ENCODE data around the gene ABCA8. TPM values are rescaled to one million over a fixed set of nuclear protein-coding genes. Genes with fewer than 3 reads are reported as not detected.

ABCA8 gene
- total RNA-seq, 1 experiment from 2014 or later: 4.1 TPM

DNA sequence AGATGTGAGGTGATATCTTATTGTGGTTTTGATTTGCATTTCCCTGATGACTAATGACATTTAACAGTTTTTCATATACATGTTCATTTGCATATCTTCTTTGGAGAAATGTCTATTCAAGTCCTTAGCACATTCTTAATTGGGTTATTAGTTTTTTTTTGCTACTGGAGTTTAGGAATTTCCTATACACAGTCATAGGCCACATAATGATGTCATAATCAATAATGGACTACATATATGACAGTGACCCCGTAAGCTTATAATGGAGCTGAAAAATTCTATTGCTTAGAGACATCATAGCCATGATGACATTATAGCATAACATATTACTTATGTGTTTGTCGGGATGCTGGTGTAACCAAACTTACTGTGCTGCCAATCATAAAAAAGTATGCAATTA lies 83.7 kb downstream of the ABCA8 start:
- Histone ChIP-seq H3K4me3 (no peak overlapping the region), H3K27ac (no peak overlapping the region), H3K4me1 (replicated peaks) (no peaks in the 10 kb centered on the region), H3K9me3 (replicated peaks) (no peaks in the 10 kb centered on the region), H3K36me3 (no peaks in the 10 kb centered on the region), H3K27me3 (replicated peaks) (no peaks in the 10 kb centered on the region)
- DNase-seq (ENCODE audit: low read depth in 1 of 2, low spot score in 2 of 2): no peak

DNA sequence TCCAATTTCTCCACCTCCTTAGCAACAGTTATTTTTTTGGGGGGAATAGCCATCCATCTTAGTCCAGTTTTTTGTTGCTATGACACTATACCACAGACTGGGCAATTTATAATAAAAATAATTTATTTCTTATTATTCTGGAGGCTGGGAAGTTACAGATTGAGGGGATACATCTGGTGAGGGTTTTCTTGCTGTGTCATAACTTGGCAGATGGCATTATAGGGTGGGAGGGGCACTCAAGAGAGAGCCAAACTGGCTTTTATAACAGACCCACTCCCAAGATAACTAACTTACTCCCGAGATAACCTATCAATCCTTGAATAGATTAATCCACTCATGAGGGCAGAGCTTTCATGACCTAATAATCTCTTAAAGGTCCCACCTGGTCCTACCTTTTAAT lies 84.2 kb downstream of the ABCA8 start:
- H3K9me3 ChIP-seq (replicated peaks): no peaks in the 10 kb centered on the region
- no peaks in the 10 kb centered on the region for H3K36me3 ChIP-seq
- no peak overlapping the region for H3K27ac ChIP-seq
- no peak for DNase-seq (ENCODE audit: low read depth in 1 of 2, low spot score in 2 of 2)
- no peaks in the 10 kb centered on the region for H3K4me1 ChIP-seq (replicated peaks)
- H3K4me3 ChIP-seq: no peak overlapping the region
- H3K27me3 ChIP-seq (replicated peaks): no peaks in the 10 kb centered on the region

DNA sequence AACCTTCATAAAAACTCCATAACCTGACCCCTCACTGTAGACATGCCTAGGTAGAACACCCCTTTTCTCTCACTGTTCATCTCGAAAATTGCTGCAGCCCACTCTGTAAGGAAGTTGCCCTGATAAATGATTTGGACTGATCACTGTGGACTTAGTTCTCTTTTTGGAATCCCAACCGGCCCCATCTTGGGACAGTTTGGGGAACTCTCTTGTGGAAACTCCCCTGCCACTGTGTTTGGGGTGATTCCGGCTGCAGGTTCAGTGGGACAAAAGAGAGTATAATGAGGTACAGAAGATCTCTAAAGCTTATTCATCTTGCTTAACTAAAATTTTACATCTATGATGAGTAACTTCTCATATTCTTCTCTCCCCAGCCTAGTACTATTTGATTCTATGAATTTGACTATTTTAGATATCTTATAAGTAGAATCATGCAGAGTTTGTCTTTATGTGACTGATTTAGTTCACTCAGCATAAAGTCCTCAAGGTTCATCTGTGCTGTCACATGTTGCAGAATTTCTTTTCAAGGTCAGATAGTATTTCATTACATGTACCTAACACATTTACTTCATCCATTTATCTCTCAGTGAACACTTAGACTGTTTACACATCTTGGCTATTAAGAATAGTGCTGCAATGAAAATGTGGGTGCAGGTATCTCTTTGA lies 84.9 kb downstream of the ABCA8 start:
- no peak overlapping the region for H3K4me3 ChIP-seq
- H3K36me3 ChIP-seq: no peaks in the 10 kb centered on the region
- H3K4me1 ChIP-seq (replicated peaks): no peaks in the 10 kb centered on the region
- H3K27ac ChIP-seq: no peak overlapping the region
- no peaks in the 10 kb centered on the region for H3K27me3 ChIP-seq (replicated peaks)
- DNase-seq (ENCODE audit: low read depth in 1 of 2, low spot score in 2 of 2): no peak
- no peaks in the 10 kb centered on the region for H3K9me3 ChIP-seq (replicated peaks)

GRCh38 chr17:68868708-68869107 lies 86.5 kb downstream of the ABCA8 start:
- no peak overlapping the region for H3K4me3 ChIP-seq
- no peak overlapping the region for H3K27ac ChIP-seq
- H3K4me1 ChIP-seq (replicated peaks): no peaks in the 10 kb centered on the region
- no peak for DNase-seq (ENCODE audit: low read depth in 1 of 2, low spot score in 2 of 2)
- H3K36me3 ChIP-seq: no peaks in the 10 kb centered on the region
- no peaks in the 10 kb centered on the region for H3K9me3 ChIP-seq (replicated peaks)
- H3K27me3 ChIP-seq (replicated peaks): no peaks in the 10 kb centered on the region

GRCh38 chr17:68867759-68868516 lies 87.3 kb downstream of the ABCA8 start:
- H3K4me1 ChIP-seq (replicated peaks): no peaks in the 10 kb centered on the region
- H3K4me3 ChIP-seq: no peak overlapping the region
- DNase-seq (ENCODE audit: low read depth in 1 of 2, low spot score in 2 of 2): no peak
- H3K27me3 ChIP-seq (replicated peaks): no peaks in the 10 kb centered on the region
- H3K36me3 ChIP-seq: no peaks in the 10 kb centered on the region
- H3K27ac ChIP-seq: no peak overlapping the region
- H3K9me3 ChIP-seq (replicated peaks): no peaks in the 10 kb centered on the region

DNA sequence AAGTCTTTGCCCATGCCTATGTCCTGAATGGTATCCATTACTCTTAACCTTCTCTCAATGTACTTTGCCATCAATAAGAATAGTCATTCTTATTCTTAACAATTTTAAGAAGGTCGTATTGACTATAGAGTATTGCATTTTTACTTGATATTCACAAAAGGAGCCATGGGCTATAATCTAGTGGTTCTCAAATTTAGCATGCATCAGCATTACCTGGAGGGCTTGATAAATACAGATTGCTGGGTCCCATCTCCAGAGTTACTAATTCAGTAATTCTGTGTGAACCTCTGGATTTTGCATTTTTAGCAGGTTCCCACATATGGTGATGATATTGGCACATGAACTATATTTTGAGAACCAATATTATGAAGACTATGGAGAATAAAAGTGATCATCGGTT lies 89.6 kb downstream of the ABCA8 start:
- Histone ChIP-seq H3K27me3 (replicated peaks) (no peaks in the 10 kb centered on the region), H3K9me3 (replicated peaks) (no peaks in the 10 kb centered on the region), H3K4me3 (no peak overlapping the region), H3K4me1 (replicated peaks) (no peaks in the 10 kb centered on the region), H3K27ac (no peak overlapping the region), H3K36me3 (no peaks in the 10 kb centered on the region)
- no peak for DNase-seq (ENCODE audit: low read depth in 1 of 2, low spot score in 2 of 2)

GRCh38 chr17:68863091-68863652 lies 92.0 kb downstream of the ABCA8 start:
- H3K4me3 ChIP-seq: no peak overlapping the region
- no peak overlapping the region for H3K27ac ChIP-seq
- H3K4me1 ChIP-seq (replicated peaks): no peaks in the 10 kb centered on the region
- no peaks in the 10 kb centered on the region for H3K36me3 ChIP-seq
- DNase-seq (ENCODE audit: low read depth in 1 of 2, low spot score in 2 of 2): no peak
- no peaks in the 10 kb centered on the region for H3K9me3 ChIP-seq (replicated peaks)
- H3K27me3 ChIP-seq (replicated peaks): no peaks in the 10 kb centered on the region

DNA sequence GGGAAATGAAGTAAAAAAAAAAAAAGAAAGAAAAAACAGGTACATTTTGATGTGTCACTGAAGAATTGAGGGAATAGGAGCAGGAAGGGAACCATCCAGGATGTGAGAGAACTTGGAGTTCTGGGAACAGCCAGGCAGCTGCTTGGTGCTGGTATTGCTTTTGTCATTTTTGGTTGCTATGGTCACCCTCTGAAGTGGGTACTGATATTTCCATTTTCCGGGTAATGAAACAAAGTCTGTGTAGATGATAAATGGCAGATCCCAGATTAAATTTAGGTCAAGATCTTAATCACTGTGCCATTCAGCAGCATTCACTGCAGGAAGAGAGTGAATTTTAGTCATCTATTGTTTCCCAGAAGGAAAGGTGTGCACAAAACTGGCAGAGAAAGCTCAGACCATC lies 93.6 kb downstream of the ABCA8 start:
- no peaks in the 10 kb centered on the region for H3K27me3 ChIP-seq (replicated peaks)
- H3K36me3 ChIP-seq: no peaks in the 10 kb centered on the region
- H3K4me3 ChIP-seq: no peak overlapping the region
- H3K4me1 ChIP-seq (replicated peaks): no peaks in the 10 kb centered on the region
- H3K27ac ChIP-seq: no peak overlapping the region
- DNase-seq (ENCODE audit: low read depth in 1 of 2, low spot score in 2 of 2): no peak
- no peaks in the 10 kb centered on the region for H3K9me3 ChIP-seq (replicated peaks)

DNA sequence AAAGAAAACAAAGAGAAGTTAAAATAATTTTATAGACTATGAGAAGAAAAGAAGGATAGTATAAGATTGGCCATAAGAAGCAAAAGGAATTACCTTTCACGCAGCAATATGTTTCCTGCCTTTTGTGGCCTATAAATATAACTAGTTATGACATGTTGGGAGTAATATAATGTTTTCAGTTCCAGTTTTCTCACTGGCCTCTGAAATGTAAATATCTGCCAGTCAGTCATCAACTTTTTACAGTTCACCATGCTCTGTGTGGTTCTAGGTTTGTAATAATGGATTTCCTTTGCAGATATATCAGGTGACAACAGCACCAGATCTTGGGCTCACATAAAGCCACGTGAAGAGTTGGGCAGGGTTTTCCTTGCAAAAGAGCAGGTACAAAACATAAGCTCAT lies 94.3 kb downstream of the ABCA8 start:
- Histone ChIP-seq H3K36me3 (no peaks in the 10 kb centered on the region), H3K9me3 (replicated peaks) (no peaks in the 10 kb centered on the region), H3K4me3 (no peak overlapping the region), H3K27ac (no peak overlapping the region), H3K4me1 (replicated peaks) (no peaks in the 10 kb centered on the region), H3K27me3 (replicated peaks) (no peaks in the 10 kb centered on the region)
- no peak for DNase-seq (ENCODE audit: low read depth in 1 of 2, low spot score in 2 of 2)

- DNase-seq (ENCODE audit: low read depth in 1 of 2, low spot score in 2 of 2): no peak
- Histone ChIP-seq H3K27ac (no peak overlapping the region), H3K4me1 (replicated peaks) (no peaks in the 10 kb centered on the region), H3K9me3 (replicated peaks) (no peaks in the 10 kb centered on the region), H3K27me3 (replicated peaks) (no peaks in the 10 kb centered on the region), H3K36me3 (no peaks in the 10 kb centered on the region), H3K4me3 (no peak overlapping the region)
Measured at GRCh38 chr17:68854452-68854851, 100.7 kb downstream of the ABCA8 start.

GRCh38 chr17:68853439-68853838 lies 101.8 kb downstream of the ABCA8 start:
- H3K4me3 ChIP-seq: no peak overlapping the region
- H3K27ac ChIP-seq: no peak overlapping the region
- H3K4me1 ChIP-seq (replicated peaks): no peaks in the 10 kb centered on the region
- no peaks in the 10 kb centered on the region for H3K27me3 ChIP-seq (replicated peaks)
- no peaks in the 10 kb centered on the region for H3K9me3 ChIP-seq (replicated peaks)
- H3K36me3 ChIP-seq: no peaks in the 10 kb centered on the region
- DNase-seq (ENCODE audit: low read depth in 1 of 2, low spot score in 2 of 2): no peak

DNA sequence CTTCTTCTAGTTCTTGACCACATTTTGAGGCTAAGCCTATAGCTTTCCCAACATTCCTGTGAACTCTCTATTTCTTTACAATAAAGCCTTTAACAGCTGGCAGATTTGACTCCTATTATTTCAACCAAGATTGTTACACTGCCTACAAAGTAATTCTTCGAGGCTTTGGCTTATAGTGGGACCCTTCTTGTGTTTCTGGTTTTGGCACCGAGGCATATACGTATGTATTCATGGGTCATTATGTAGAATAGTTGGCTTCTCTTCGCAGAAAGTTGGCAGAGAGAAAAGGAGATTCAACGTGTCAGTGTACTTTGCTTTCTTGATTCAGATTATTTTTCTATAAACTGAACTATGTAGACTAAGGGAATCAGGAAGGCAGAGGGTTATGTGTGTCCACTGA lies 102.2 kb downstream of the ABCA8 start:
- H3K4me1 ChIP-seq (replicated peaks): no peaks in the 10 kb centered on the region
- H3K9me3 ChIP-seq (replicated peaks): no peaks in the 10 kb centered on the region
- H3K36me3 ChIP-seq: no peaks in the 10 kb centered on the region
- no peaks in the 10 kb centered on the region for H3K27me3 ChIP-seq (replicated peaks)
- DNase-seq (ENCODE audit: low read depth in 1 of 2, low spot score in 2 of 2): no peak
- H3K4me3 ChIP-seq: no peak overlapping the region
- H3K27ac ChIP-seq: no peak overlapping the region

DNA sequence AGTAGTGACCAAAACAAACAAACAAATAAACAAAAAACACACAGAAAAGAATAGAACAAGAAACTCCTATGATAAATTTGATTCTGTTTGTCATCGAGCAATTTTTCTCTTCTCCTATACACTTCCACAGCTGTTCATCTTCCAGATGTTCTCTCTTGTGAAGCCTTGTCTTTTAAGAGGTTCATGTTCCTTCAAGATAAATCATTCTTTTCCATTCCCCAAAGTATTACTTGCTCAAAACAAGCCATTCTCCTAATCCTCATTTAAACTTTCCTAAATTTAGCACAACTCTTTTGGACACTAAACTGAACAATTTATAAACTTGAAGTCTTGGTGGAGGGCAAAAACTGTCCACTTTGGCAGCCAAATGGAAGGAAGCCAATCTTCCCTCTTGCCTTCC lies 103.3 kb downstream of the ABCA8 start:
- no peak overlapping the region for H3K27ac ChIP-seq
- H3K36me3 ChIP-seq: no peaks in the 10 kb centered on the region
- no peak overlapping the region for H3K4me3 ChIP-seq
- DNase-seq (ENCODE audit: low read depth in 1 of 2, low spot score in 2 of 2): no peak
- H3K4me1 ChIP-seq (replicated peaks): no peaks in the 10 kb centered on the region
- H3K27me3 ChIP-seq (replicated peaks): no peaks in the 10 kb centered on the region
- no peaks in the 10 kb centered on the region for H3K9me3 ChIP-seq (replicated peaks)

- no peak for DNase-seq (ENCODE audit: low read depth in 1 of 2, low spot score in 2 of 2)
- Histone ChIP-seq H3K4me1 (replicated peaks) (no peaks in the 10 kb centered on the region), H3K36me3 (no peaks in the 10 kb centered on the region), H3K9me3 (replicated peaks) (no peaks in the 10 kb centered on the region), H3K4me3 (no peak overlapping the region), H3K27me3 (replicated peaks) (no peaks in the 10 kb centered on the region), H3K27ac (no peak overlapping the region)
Measured at GRCh38 chr17:68850749-68851510, 104.3 kb downstream of the ABCA8 start.

All from SJSA1 (cell line).